ENCODE measurements around the gene ASRGL1. TPM values are rescaled to one million over a fixed set of nuclear protein-coding genes. Genes with fewer than 3 reads are reported as not detected.
"Not testable (repeated sequence)": the region's sequence is repeated elsewhere in the genome, so short reads cannot be mapped to it uniquely, and the experiment has no call there.

The ASRGL1 gene
- total RNA-seq, 6 donors from 2014 or later, result 31.2 to 82.8 (median 49.3) TPM

GRCh38 chr11:62359475-62359874 is 22.2 kb downstream of the ASRGL1 start:
- no peak for ATAC-seq (ENCODE audit: low FRiP score in 2 of 2)
- WGBS, 2 donors, result 93 to 100% methylated on average over 1 of the region's 1 CpG
- H3K27ac ChIP-seq, result no peak overlapping the region
- no peak for TF ChIP-seq POLR2AphosphoS5 (IDR thresholded peaks at IDR 0.05)
- TF ChIP-seq EP300 (IDR thresholded peaks at IDR 0.05), result no peak
- TF ChIP-seq CTCF (IDR thresholded peaks at IDR 0.05), result no peak
- no peak for TF ChIP-seq POLR2A (IDR thresholded peaks at IDR 0.05)
- no peaks in the 10 kb centered on the region for H3K27me3 ChIP-seq
- H3K36me3 ChIP-seq, result peaks cover 0 to 7% (median 3%) of the 10 kb centered on the region in 4 donors
- no peak overlapping the region for H3K4me3 ChIP-seq
- no peaks in the 10 kb centered on the region for H3K9me3 ChIP-seq
- DNase-seq, result no peak
- H3K4me1 ChIP-seq, result no peaks in the 10 kb centered on the region

- H3K4me3 ChIP-seq, result peak overlapping the region in 1 of 4 donors; percentile 25
- peak overlapping the region in 3 of 4 donors; percentile 1 to 73 (median 53) for H3K27ac ChIP-seq
- H3K4me1 ChIP-seq, result no peaks in the 10 kb centered on the region
- TF ChIP-seq POLR2AphosphoS5 (IDR thresholded peaks at IDR 0.05) (no peak), CTCF (IDR thresholded peaks at IDR 0.05) (no peak), POLR2A (IDR thresholded peaks at IDR 0.05) (no peak), EP300 (IDR thresholded peaks at IDR 0.05) (peak in 2 of 4 donors; percentile 12 to 51)
- H3K9me3 ChIP-seq, result no peaks in the 10 kb centered on the region
- 69 to 73% methylated on average over 4 of the region's 4 CpGs for WGBS, 2 donors
- ATAC-seq (ENCODE audit: low FRiP score in 2 of 2) (no peak), DNase-seq (no peak)
- no peaks in the 10 kb centered on the region for H3K27me3 ChIP-seq
- H3K36me3 ChIP-seq, result peaks cover 0 to 7% (median 3%) of the 10 kb centered on the region in 4 donors
Observed at GRCh38 chr11:62360685-62361084, 23.4 kb downstream of the ASRGL1 start.

GRCh38 chr11:62368861-62369477 is 31.7 kb downstream of the ASRGL1 start:
- not testable (repeated sequence) for H3K4me3 ChIP-seq; H3K27me3 ChIP-seq; DNase-seq; H3K4me1 ChIP-seq; ATAC-seq (ENCODE audit: low FRiP score in 2 of 2); H3K27ac ChIP-seq; H3K9me3 ChIP-seq; H3K36me3 ChIP-seq
- 84 to 88% methylated on average over 7 of the region's 7 CpGs for WGBS, 2 donors

- H3K27ac ChIP-seq, result no peak overlapping the region
- no peaks in the 10 kb centered on the region for H3K9me3 ChIP-seq
- H3K4me3 ChIP-seq, result peak overlapping the region in 2 of 4 donors; percentile 6 to 15
- peak; percentile 45 to 88 for DNase-seq
- WGBS, 2 donors, result 63 to 73% methylated on average over 21 to 24 of the region's 39 CpGs
- H3K36me3 ChIP-seq, result peaks cover 0 to 5% (median 0%) of the 10 kb centered on the region in 4 donors
- peak in 1 of 2 donors; percentile 79 for ATAC-seq (ENCODE audit: low FRiP score in 2 of 2)
- no peaks in the 10 kb centered on the region for H3K27me3 ChIP-seq
- no peak for TF ChIP-seq CTCF (IDR thresholded peaks at IDR 0.05)
- TF ChIP-seq EP300 (IDR thresholded peaks at IDR 0.05), result no peak
- TF ChIP-seq POLR2A (IDR thresholded peaks at IDR 0.05), result no peak
- no peak for TF ChIP-seq POLR2AphosphoS5 (IDR thresholded peaks at IDR 0.05)
- H3K4me1 ChIP-seq, result no peaks in the 10 kb centered on the region
Observed at GRCh38 chr11:62370743-62371440, 33.6 kb downstream of the ASRGL1 start.

GRCh38 chr11:62372871-62373270 is 35.6 kb downstream of the ASRGL1 start:
- DNase-seq, result no peak
- Histone ChIP-seq H3K36me3 (peaks cover 0 to 5% (median 0%) of the 10 kb centered on the region in 4 donors), H3K9me3 (no peaks in the 10 kb centered on the region), H3K27ac (no peak overlapping the region), H3K4me3 (no peak overlapping the region), H3K4me1 (no peaks in the 10 kb centered on the region), H3K27me3 (no peaks in the 10 kb centered on the region)
- 89 to 91% methylated on average over 4 to 6 of the region's 6 CpGs for WGBS, 2 donors
- TF ChIP-seq POLR2AphosphoS5 (IDR thresholded peaks at IDR 0.05) (no peak), CTCF (IDR thresholded peaks at IDR 0.05) (no peak), POLR2A (IDR thresholded peaks at IDR 0.05) (no peak), EP300 (IDR thresholded peaks at IDR 0.05) (no peak)
- no peak for ATAC-seq (ENCODE audit: low FRiP score in 2 of 2)

Measured in upper lobe of left lung (tissue), 6 donors.